AG08395 (cell line): ENCODE data around the gene HMGCL.
"Not testable (repeated sequence)": the region's sequence is repeated elsewhere in the genome, so short reads cannot be mapped to it uniquely, and the experiment has no call there.

Source experiments
- DNase-seq: peaks from one replicate; pipeline ENCODE4 v3.0.0; 2012; ENCODE audit warnings: mixed read lengths, low spot score

Gene HMGCL

DNA sequence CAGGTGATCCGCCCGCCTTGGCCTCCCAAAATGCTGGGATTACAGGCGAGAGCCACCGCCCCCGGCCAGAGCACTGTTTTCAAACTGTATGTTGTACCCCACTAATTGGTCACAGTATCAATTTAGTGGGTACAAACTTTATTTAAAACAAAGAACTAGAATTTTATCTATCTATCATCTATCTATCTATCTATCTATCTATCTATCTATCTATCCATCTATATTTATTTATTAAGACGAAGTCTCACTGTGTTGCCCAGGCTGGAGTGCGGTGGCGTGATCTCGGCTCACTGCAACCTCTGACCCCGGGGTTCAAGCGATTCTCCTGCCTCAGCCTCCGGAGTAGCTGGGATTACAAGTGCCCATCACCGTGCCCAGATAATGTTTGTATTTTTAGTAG lies 1.4 kb upstream of the HMGCL start:
- DNase-seq, result not testable (repeated sequence)

DNA sequence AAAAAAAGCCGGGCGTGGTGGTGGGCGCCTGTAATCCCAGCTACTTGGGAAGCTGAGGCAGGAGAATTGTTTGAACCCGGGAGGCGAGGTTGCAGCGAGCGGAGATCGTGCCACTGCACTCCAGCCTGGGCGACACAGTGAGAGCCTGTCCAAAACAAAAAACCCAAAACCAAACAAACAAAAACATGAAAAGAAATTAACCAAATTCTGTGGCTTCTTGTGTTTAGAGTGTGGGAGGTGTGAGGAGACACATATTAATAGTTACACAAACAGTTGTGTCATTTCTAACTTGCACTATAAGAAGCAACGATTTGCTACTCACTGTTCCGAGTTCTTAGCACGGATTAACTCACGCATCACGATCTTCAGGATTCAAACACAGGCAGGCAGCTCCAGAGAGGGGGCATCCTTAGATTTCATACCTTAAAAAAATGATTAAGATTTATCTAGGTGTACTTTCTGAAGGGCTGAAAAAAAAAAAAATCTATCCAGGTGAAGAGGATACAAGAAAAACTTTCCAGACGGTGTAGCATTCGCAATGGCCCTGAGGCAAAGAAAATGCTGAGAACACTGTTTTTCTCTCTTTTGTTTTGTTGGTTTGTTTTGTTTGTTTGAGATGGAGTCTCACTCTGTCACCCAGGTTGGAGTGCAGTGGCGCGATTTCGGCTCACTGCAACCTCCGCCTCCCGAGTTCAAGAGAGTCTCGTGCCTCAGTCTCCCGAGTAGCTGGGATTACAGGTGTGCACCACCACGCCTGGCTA lies 713 bp upstream of the HMGCL start:
- no peak for DNase-seq

DNA sequence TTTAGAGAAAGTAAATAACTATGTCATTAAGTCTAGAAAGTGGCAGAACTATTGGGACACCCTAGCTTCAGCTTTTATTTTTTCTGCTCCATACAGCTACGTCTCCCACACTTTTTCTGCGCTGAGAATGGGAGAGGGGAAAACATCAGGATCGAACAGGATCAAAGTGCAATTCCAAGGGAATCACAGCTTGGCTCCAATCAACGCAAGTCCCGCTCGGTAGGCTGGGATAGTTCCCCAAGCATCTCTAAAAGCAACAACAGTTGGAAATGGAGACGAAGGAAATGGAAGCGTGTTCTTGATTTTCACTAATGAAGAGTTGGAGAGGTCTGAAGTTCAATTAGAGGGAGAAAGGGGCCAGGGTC lies 536 bp downstream of the HMGCL start:
- DNase-seq, result peak; percentile 10

DNA sequence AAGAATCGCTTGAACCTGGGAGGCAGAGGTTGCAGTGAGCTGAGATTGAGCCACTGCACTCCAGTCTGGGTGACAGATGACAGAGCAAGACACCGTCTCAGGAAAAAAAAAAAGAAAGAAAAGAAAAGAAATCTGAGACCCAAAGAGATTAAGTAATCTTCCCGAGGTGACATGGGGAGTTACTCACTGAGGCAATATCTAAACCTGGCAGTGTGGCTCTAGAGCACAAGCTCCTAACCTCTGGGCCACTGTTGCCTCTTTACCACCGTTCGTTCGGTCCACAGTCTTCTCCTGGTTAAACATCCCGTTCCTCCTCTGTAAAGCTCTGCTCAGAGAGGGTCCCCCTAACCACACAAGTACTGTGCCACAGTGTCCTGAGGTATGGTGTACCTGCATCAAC lies 1.5 kb downstream of the HMGCL start:
- no peak for DNase-seq

DNA sequence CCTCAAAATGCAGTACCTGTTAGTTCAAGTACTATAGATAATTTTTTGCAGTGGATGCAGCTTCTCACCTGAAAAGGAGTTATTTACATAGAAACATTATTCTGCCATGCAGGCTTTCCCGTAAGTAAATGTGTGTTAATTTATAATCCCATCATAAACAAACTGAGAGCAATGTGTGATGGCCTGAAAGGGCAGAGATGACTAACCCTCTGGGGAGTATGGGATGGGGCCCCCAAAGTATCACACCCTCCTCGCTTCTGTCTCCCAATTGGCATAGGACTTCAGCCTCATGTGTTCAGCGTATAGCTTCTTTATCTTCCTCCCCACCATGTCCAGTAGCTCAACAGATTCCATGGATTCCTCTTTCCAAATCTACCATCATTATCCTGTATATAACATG lies 7.6 kb downstream of the HMGCL start:
- no peak for DNase-seq

DNA sequence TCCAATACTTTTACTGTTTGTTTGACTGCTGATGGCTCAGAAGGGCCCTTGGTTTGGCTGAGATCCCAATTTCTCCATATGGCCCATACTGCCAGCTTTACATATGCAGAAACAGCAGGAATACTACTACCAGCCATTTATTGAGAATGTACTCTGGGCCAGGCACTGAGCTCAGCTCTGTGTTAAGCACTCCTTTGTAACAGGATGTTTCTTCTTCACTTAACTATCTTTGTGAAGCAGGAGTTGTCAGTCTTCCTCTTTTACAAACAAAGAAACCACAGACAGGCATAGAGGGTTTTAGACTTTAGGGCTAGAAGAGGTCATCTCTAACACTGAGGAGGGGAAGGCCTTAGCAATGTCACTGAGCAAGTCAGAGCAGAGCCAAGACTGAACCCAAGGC lies 8.3 kb downstream of the HMGCL start:
- DNase-seq, result no peak

DNA sequence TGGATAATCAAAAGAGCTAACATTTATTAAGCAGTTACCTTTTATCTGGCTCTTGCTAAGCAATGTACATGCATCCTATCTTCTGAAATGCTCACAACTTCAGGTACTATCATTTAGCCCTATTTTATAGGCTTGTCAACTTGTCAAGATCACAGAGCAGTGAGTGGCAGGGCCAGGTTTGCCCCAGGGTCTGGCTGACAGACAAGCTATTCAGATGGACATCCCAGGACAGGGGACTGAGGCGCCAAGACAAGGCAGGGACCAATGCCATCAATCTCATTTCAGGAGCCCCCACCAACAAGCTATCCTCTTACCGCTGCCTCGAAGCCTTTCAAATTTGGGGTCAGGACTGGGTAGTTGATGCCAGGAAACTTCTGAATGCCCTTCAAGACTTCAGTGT lies 8.9 kb downstream of the HMGCL start:
- DNase-seq, result no peak

DNA sequence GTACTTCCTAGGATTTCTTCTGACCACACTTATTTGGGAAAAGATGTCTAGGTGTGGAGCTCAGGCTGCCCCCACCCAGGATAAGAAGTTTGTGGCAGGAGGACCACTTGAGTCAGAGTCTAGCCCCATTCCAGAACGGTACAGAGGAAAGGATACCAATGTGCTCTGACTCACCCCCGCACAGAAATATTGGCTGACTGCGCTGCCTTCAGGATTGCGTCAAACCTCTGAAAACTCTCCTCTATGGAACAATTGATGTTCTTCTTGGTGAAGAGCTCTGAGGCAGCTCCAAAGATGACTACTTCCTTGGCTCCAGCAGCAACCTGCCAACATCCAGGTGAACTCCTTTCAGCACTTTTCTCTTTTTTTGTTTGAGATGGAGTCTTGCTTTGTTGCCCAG lies 11.2 kb downstream of the HMGCL start:
- DNase-seq, result no peak

DNA sequence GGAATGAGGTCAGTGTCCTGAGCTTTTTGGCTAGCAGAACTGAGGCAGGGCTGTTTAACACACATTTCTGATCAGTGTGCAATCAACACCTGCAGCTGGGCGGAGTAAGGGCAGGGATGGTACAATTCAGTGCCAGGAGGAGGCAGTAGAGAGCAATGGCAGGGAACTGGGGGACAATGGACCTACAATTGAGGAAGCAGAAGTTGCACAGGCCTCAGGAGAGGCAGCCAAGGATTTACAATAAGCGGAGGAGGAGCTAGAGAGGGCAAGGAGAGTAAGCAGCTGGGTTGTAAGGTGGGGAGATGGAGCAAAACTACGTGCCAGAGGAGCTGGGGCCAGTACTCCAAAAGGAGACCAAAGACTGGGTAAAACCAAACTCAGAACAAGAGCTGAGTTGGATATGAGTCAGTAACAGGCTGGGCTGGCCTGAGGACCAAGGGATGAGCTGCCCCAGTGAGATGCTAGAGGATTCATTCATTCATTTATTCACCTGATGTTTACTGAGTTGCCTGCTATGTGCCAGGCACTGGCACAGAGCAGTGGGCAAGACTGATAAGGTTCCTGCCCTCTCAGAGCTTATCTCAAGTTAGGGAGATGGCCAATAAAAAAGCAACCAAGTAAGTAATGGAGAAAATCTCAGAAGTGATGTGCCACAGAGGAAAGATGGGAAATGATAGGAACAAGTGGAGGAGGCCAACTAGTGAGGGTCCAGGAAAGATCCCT lies 14.2 kb downstream of the HMGCL start:
- DNase-seq, result peak; percentile 40

DNA sequence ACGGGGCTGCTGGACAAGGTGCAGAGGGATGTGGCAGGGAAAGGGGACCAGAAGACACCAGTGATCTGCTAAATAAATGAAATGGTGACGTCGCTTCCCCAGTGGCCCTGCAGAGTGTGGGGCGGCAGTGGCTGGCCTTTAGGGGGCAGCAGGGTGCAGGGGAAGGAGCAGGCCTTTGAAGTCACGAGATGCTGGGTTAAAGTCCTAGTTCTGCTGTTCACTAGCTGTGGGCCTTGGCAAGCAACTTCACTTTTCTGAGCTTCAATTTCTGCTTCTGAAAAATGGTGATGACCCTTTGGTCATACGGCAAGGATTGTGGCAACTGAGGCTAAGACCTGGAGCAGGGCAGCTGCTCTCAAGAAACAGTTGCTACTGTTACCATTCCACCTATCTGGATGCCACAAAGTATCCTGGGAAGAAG lies 15.5 kb downstream of the HMGCL start:
- DNase-seq, result peak; percentile 80

DNA sequence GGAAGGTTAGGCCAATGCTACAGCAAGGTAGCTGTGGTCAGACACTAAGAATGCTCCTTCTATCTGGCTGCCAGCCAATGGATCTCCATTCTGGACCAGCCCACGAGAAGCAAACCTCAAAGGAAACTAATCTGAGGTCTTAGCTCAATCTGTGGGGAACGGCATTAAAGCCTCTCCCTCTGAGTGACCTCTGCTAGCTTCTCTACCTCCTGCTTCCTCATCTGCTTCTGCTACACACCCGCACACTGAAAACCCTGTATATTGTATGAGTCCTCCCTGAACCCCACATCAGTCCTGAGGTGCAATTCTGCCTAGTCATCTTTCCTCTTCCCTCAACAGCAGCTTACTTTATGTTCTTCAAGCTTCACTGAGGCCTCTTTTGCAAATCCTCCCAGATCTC lies 17.8 kb downstream of the HMGCL start:
- no peak for DNase-seq

DNA sequence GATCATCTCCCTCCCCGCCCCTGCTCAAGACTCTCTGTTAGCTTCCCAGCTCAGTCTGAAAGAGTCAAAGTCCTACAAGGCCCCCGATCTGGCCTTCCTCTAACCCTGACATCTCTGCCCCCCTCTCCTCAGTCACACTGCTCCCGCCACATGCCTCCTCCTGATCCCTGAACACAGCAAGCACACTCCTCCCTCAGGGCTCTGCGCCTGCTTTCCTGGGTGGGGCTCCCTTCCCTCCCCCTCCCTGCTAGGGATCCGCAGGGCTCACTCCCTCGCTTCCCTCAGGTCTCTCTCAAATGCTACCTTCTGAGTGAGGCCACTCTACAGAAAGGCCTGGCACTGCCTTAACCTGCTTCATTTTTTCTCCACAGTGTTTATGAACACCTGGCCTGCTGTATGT lies 18.9 kb downstream of the HMGCL start:
- no peak for DNase-seq

DNA sequence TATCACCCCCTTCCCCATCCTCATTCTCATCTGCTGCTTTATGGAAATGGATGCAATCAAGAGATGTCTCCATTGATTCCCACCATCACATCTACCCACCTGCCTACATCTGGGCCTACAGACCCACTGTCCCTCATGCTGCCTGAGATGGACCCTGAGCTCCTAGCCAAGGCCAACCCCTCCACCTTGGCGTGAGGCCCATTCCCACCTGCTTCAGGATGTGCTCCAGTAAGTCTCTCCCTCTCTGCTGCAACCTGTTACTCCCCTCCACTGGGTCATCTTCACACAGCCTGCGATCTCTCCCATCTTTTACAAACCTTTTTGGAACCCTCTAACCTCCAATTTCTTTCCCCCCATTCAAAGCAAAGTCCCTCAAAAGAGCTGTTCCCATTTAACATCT lies 20.2 kb downstream of the HMGCL start:
- no peak for DNase-seq

DNA sequence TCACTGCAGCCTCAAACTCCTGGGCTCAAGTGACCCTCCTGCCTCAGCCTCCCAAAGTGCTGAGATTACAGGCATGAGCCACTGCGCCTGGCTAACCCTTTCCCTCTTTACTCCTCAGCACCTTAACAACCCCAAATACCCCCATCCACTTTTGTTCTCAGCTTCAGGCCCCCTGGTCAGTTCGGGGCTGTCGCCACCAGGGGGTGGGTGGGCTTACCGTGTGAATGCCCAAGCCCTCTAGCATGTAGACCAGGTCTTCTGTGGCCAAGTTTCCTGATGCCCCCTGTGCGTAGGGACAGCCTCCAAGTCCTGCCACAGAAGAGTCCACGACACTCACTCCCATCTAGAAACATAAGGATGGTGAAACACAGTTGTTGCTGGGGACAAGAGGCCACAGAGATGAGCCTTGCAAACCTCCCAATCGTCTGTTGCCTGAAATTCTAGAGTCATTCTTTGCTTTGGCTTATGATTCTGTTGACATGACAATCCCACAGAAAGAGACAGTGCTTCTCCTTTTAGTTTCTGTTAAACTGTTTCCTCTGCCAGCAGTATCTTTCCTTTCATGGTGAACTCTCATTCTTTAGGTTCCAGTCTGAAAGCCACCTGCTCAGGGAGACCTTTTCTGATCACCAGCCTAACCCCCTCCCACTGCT lies 20.9 kb downstream of the HMGCL start:
- no peak for DNase-seq

DNA sequence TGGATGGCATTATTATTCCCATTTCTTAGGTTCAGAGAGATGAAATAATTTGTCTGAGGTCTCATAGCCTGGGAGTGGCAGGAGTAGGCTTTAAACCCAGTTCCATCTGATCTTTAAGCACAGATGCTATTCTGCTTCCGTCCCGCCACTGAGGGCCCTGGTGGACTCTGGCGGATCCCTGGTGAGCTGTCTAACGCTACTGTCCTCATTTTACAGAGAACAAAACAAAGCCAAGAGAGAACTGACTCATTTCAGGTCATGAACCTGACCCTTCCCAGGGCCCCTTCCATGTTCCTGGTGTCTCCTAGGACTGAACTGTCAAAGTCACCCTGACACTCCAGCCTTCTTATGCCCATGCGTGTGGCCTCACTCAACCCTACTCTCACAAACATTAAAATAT lies 21.6 kb downstream of the HMGCL start:
- DNase-seq, result no peak

DNA sequence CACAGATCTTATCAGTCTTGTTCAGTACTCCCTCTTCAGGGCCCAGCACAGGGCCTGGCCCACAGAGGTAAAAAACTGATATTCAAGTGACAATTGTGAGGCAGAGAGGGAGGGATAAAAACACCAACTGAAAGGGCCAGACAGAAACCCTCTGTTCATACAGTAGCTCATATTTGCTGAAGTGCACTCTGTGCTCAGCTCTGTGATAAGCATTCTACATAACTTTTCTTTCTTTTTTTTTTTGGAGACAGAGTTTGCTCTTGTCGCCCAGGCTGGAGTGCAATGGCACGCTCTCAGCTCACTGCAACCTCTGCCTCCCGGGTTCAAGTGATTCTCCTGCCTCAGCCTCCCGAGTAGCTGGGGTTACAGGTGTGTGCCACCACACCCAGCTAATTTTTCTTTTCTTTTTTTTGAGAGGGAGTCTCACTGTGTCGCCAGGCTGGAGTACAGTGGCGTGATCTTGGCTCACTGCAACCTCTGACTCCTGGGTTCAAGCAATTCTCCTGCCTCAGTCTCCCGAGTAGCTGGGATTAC lies 22.4 kb downstream of the HMGCL start:
- DNase-seq, result not testable (repeated sequence)

DNA sequence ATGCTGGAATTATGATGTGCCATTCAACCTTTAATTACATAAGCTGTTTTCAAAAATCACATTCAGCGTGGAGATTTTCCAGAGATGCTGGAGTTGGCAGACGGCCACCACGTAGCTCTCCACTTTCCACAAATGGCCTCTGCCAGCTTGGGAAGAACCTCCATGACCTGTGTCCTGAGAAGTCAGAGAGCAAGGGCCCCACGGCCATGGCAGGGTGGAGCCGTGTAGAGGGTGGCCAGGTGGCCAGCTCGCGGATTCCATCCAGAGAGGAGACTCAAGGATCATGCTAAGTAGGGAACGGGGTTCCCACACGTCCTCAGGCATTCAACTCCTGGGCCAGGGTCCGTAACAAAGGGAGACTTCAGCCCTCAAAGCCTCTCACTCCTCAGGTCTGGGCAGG lies 23.4 kb downstream of the HMGCL start:
- no peak for DNase-seq

DNA sequence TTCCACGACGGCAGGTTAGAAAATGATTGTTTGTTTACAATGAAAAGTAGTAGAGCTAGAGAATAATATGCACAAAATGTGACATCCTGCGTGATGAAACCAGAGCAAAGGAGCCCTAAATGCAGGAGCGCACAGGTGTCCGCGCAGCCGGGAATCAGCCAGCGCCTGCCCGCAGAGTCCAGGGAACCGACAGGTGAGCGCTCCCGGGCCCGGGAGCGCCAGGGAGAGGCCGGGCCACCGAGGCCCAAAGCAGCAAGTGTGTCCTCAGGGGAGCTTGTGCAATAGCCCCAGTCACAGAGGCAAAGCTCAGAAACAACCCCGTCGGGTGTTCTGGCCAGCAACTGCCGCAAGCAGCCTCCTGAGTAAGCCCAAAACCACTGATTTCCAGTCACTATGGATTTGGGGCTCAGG lies 23.9 kb downstream of the HMGCL start:
- DNase-seq, result no peak

DNA sequence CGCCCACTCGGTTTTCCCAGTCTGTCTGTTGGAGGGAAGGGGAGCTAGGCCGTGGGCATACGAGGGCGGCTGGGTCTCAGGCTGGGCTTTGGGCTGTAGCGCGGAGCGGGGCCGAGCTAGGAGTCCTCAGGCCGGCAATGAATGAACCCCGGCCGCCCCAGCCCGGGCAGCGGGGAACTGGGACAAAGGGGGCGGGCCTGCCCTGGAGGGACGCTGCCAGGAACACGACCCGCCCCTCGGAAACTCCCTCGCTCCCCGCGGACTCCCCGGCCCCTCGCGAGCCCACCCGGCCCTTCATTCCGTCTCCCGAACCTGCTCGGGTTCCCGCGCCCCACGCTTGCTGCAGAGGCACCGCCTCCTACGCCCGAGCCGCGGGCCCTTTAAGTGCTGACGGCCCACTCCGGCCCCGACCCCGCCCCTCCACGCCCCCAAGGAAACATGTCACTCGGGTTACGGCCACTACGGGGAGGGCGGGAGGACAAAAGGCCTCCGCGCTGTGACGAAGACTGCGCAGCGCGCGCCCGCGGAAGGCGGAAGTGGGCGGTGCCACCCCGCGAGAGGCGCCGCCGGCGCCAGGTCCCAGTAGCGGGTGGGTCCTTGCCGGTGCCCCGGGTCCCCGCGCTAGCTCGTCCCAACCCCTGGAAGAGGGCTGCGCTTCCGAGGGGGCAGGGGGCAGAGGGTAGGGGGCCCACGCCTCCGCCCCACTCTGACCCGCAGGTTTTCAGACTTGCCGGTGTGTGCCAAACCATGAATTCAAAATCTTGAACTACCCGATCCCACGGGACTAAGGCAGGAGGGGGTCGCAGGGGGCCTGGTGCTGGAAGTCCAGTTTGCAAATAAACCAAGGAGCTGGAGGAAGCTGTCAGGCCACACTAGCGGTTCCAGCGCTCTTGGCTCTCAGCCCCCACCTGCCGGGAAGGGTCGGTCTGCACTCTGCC lies 24.6 kb downstream of the HMGCL start, which contains the start of gene GALE:
TSS of gene GALE (minus strand) at position 355 of the 938 bp plus-strand sequence. CDS start 1,747 bp downstream, outside the sequence.
- peak; percentile 98 for DNase-seq

DNA sequence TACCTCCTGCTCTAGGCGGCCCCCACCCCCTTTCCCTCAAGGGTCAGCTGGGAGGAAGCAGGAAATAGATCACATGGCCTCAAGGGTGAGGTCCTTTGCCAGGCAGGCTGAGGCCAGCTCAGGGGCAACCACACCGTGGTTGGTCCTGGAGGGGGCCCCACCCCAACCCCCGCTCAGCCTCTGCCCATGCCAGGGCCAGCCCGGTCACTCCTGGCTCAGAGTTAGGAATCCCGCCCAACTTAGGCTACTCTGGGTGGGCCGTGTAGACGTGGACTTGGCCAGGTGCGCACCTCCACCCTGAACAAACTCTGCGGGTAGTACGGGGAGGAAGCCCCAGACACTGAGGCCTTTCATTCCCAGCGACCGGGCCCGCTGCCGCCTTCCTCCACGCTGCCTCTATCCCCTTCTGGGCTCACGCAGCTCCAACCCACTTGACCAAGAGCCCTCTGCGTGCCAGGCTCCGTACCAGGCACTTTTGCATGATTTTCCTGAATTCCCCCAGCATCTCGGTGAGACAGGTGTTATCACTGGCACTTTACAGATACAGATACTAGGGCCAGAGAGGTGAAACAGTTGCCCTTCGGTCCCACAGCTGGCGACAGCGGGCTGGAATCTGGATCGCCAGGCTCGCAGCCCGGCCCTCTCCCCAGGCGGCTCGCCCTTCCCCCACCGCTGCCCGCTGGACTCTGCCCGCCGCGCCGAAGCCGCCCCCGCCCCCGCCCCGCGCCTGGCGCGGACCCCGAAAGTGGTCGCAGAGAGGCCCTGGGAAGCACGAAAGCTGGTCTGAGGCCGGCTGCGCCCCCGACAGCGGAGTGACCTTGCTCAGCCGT lies 25.4 kb downstream of the HMGCL start:
- DNase-seq, result peak; percentile 41

DNA sequence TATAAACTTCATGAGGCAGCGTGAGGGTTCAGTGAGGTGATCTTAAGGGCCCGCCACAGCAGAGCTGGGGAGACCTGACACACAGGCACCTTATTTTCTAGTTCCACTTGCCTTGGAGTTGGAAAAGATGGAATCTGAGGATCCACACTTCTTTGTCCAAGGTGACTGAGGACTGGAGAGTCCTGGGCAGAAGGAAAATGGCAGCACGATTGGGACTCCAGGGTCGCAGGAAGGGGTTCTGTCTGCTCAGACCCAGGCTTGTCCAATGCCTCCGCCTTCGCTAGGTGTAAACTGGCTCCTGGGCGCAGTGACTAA lies 26.0 kb downstream of the HMGCL start:
- no peak for DNase-seq
